Inferior parietal cortex (tissue), 1 donor: ENCODE data around the gene RNF25.

ENCODE experiments used
- DNase-seq: peaks from one replicate; pipeline ENCODE4 v3.0.0-alpha.2; 2016; ENCODE audit errors: extremely low spot score

Gene RNF25

GRCh38 chr2:218623366-218623705, 48.5 kb downstream of the RNF25 start:
- DNase-seq = no peak

- no peak for DNase-seq
Measured at GRCh38 chr2:218622606-218623365, 49.0 kb downstream of the RNF25 start.

GRCh38 chr2:218621007-218621406, 50.8 kb downstream of the RNF25 start:
- DNase-seq = no peak

- DNase-seq = no peak
Measured at GRCh38 chr2:218618102-218618860, 53.5 kb downstream of the RNF25 start.

- DNase-seq = no peak
Measured at GRCh38 chr2:218615868-218616315, 55.9 kb downstream of the RNF25 start.
